ENCODE data around the gene PWWP2B. TPM values are rescaled to one million over a fixed set of nuclear protein-coding genes. Genes with fewer than 3 reads are reported as not detected.
A peak's percentile ranks its signal among the peaks of the same experiment; 100 is the strongest.

PWWP2B gene
- total RNA-seq, 1 donor, result 8.2 TPM

DNA sequence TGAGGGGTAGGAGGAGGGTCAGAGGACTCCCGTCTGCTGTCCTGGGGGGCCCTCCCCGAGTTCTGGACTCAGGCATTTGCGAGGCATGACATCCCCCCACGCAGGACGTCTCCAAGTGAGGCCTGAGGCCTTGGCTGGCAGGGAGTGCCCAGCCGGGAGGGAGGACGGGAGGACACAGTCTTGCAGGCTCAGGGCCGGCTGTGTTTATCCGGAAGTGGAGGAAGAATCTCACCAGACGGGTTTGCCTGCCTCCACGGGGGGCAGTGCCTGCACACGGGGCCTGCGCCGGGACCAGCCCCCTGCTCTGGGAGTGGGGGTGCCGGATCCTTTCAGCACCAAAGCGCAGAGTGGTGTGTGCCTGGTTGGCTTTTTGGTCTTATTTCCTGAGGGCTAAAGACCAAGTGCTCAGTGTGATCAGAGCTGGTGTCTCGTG is 10.9 kb downstream of the PWWP2B start:
- peak; percentile 53 for DNase-seq (ENCODE audit: low read depth)
- TF ChIP-seq CTCF (IDR thresholded peaks at IDR 0.05; ENCODE audit: insufficient read depth, low read depth, low read length), result peak; percentile 14
- no peak overlapping the region for H3K4me3 ChIP-seq (ENCODE audit: low read depth, low read length)

GRCh38 chr10:132408367-132408781 is 11.4 kb downstream of the PWWP2B start:
- no peak for DNase-seq (ENCODE audit: low read depth)
- TF ChIP-seq CTCF (IDR thresholded peaks at IDR 0.05; ENCODE audit: insufficient read depth, low read depth, low read length), result no peak
- H3K4me3 ChIP-seq (ENCODE audit: low read depth, low read length), result no peak overlapping the region

- no peak for TF ChIP-seq CTCF (IDR thresholded peaks at IDR 0.05; ENCODE audit: insufficient read depth, low read depth, low read length)
- H3K4me3 ChIP-seq (ENCODE audit: low read depth, low read length), result no peak overlapping the region
- no peak for DNase-seq (ENCODE audit: low read depth)
Measured at GRCh38 chr10:132408823-132409666, 12.0 kb downstream of the PWWP2B start.

DNA sequence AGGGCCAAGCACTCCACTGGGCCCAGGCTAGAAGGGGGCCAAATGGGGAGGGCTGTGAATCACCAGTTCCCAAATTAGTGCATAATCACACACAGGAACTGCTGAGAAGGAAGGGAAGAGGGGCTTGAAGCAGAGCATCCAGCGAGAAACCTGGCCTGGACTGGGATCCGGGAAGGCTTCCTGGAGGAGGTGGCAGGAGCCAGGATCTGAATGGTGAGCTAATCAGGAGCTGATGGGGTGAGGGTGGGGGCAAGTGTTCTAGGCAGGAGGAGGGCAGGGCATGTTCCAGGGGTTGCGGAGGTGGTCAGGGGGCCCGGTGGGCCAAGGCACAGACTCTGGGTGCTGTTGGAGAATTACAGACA is 12.6 kb downstream of the PWWP2B start:
- H3K4me3 ChIP-seq (ENCODE audit: low read depth, low read length), result no peak overlapping the region
- no peak for TF ChIP-seq CTCF (IDR thresholded peaks at IDR 0.05; ENCODE audit: insufficient read depth, low read depth, low read length)
- DNase-seq (ENCODE audit: low read depth), result no peak

- no peak overlapping the region for H3K4me3 ChIP-seq (ENCODE audit: low read depth, low read length)
- TF ChIP-seq CTCF (IDR thresholded peaks at IDR 0.05; ENCODE audit: insufficient read depth, low read depth, low read length), result no peak
- DNase-seq (ENCODE audit: low read depth), result no peak
Measured at GRCh38 chr10:132410056-132410778, 13.2 kb downstream of the PWWP2B start.

DNA sequence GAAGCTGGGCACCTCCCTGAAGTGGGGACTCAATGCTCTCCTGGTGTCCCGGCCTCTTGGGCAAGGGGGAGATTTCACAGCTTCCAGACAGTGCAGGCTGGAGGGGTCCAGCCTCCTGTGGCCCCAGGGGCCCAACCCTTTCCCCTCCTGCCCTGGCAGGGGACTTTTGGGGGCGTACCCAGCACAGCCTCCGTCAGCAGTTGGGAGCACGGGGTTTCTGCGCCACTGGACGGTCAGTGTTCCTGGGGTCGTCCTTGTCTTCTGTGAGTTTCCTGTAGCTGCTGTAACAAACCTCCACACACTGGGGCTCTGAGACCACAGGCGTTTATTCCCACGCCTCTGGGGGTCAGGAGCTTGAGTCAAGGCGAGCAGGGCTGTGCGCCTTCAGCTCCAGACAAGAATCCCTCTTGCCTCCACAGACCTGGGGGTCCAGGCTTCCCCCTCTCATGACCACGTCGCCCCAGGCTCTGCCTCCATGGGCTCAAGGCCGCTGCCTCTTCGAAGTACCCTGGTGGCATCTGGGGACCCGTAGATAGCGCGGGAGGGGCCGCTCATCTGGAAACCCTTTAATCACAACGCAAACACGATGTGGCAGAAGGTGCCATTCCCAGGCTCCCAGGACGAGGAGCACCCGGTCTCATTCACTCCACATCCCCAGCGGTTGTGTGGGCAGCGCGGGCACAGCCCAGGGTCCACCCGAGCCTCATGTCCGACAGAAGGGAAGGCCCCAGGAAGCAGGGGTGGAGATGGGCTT is 14.0 kb downstream of the PWWP2B start:
- no peak for DNase-seq (ENCODE audit: low read depth)
- H3K4me3 ChIP-seq (ENCODE audit: low read depth, low read length), result no peak overlapping the region
- no peak for TF ChIP-seq CTCF (IDR thresholded peaks at IDR 0.05; ENCODE audit: insufficient read depth, low read depth, low read length)

All from fibroblast of villous mesenchyme (primary cell).